ENCODE results near the gene ESPN.

The ESPN gene

DNA sequence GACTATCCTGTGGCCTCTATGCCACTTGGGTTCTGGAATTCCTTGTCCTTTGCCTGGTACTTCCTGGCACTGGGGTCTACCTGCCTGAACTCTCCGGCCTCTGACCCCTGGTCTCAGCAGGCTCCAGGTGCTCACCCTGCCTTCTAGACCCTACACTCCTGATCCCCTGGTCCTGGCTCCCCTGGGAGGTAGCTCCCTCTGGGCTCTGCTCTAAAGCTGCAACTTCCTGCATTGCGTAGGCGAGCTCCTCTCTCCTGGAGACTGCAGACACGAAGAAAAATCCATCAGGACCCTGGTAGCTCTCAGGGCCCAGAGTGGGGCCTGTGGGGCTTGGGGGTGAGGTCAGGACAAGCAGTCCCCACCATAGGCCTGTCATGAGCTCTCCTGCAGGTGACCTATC lies 74.7 kb downstream of the ESPN start:
- H3K4me3 ChIP-seq (ENCODE audit: low read depth, low read length), result no peak overlapping the region
- no peaks in the 10 kb centered on the region for H3K9me3 ChIP-seq (ENCODE audit: severe bottlenecking)
- no peak for DNase-seq
- H3K27ac ChIP-seq, result no peak overlapping the region
- H3K27me3 ChIP-seq (ENCODE audit: insufficient read depth, low read depth, severe bottlenecking), result no peaks in the 10 kb centered on the region
- TF ChIP-seq, protein P1, sequence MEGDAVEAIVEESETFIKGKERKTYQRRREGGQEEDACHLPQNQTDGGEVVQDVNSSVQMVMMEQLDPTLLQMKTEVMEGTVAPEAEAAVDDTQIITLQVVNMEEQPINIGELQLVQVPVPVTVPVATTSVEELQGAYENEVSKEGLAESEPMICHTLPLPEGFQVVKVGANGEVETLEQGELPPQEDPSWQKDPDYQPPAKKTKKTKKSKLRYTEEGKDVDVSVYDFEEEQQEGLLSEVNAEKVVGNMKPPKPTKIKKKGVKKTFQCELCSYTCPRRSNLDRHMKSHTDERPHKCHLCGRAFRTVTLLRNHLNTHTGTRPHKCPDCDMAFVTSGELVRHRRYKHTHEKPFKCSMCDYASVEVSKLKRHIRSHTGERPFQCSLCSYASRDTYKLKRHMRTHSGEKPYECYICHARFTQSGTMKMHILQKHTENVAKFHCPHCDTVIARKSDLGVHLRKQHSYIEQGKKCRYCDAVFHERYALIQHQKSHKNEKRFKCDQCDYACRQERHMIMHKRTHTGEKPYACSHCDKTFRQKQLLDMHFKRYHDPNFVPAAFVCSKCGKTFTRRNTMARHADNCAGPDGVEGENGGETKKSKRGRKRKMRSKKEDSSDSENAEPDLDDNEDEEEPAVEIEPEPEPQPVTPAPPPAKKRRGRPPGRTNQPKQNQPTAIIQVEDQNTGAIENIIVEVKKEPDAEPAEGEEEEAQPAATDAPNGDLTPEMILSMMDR (IDR thresholded peaks at IDR 0.05; ENCODE audit: low read depth, low read length), result no peak
- H3K36me3 ChIP-seq, result no peaks in the 10 kb centered on the region

DNA sequence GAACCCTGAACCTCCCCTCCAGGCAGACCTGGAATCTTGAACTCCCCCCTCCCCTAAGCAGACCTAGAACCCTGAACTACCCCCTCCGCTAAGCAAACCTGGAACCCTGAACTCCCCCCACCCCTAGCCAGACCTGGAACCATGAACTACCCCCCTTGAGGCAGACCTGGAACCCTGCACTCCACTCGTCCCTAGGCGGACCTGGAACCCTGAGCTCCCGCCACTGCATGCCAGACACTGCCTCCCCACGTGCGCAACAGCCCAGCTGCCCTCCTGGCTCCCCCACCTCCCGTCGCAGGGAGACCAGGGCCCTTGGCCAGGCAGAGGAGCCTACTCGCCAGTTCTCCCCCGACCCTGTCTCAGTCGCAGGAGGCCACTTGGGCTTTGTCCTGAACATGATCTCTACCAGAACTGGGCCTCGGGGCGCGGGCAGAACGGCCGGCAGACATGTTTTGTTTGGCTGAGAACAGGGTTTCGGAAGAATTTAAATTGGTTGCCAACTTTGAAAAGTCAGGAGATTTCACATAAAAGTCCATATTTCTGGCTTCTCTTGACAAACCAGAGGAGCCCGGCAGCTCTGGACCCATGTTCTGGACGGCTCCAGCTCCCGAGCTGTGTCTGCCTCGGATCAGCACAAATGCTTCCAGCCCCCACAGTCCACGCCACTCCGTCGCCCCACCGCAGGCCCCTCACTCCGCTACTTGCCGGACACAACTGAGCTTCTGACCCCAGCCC lies 76.1 kb downstream of the ESPN start:
- no peaks in the 10 kb centered on the region for H3K36me3 ChIP-seq

DNA sequence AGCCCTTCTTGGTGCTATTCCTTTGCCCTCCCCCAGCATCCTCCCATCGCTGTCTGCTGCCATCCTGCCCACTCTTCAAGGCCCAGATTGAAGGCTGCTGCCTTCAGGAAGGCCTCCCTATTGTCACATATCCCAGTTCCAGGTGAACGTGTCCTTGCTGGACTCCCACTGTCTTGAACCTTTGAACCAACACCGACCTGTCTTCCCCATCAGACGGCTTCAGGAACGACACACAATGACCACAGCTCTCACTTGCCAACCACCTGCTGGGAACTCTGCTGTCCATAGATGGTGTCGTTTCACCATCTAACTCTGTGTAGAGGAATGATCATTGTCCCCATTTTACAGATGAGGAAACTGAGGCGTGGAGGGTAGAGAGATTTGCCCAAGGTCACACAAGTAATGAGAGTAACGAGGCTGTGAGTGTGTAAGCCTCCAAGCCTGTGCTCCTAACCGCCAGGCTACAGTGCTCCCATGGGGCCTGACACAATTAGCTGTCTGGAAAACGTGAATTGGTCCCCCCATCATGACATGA lies 76.8 kb downstream of the ESPN start:
- H3K27ac ChIP-seq, result no peak overlapping the region
- no peak overlapping the region for H3K4me3 ChIP-seq (ENCODE audit: low read depth, low read length)
- TF ChIP-seq, protein P1 (IDR thresholded peaks at IDR 0.05; ENCODE audit: low read depth, low read length), result no peak
- H3K9me3 ChIP-seq (ENCODE audit: severe bottlenecking), result no peaks in the 10 kb centered on the region
- no peaks in the 10 kb centered on the region for H3K27me3 ChIP-seq (ENCODE audit: insufficient read depth, low read depth, severe bottlenecking)
- no peak for DNase-seq
- H3K36me3 ChIP-seq, result no peaks in the 10 kb centered on the region

More for the DNA sequence above, 76.1 kb downstream of the ESPN start:
- Histone ChIP-seq H3K27ac (no peak overlapping the region), H3K4me3 (ENCODE audit: low read depth, low read length) (no peak overlapping the region), H3K9me3 (ENCODE audit: severe bottlenecking) (no peaks in the 10 kb centered on the region), H3K27me3 (ENCODE audit: insufficient read depth, low read depth, severe bottlenecking) (no peaks in the 10 kb centered on the region)
- DNase-seq, result no peak
- TF ChIP-seq, protein P1 (IDR thresholded peaks at IDR 0.05; ENCODE audit: low read depth, low read length), result no peak

DNA sequence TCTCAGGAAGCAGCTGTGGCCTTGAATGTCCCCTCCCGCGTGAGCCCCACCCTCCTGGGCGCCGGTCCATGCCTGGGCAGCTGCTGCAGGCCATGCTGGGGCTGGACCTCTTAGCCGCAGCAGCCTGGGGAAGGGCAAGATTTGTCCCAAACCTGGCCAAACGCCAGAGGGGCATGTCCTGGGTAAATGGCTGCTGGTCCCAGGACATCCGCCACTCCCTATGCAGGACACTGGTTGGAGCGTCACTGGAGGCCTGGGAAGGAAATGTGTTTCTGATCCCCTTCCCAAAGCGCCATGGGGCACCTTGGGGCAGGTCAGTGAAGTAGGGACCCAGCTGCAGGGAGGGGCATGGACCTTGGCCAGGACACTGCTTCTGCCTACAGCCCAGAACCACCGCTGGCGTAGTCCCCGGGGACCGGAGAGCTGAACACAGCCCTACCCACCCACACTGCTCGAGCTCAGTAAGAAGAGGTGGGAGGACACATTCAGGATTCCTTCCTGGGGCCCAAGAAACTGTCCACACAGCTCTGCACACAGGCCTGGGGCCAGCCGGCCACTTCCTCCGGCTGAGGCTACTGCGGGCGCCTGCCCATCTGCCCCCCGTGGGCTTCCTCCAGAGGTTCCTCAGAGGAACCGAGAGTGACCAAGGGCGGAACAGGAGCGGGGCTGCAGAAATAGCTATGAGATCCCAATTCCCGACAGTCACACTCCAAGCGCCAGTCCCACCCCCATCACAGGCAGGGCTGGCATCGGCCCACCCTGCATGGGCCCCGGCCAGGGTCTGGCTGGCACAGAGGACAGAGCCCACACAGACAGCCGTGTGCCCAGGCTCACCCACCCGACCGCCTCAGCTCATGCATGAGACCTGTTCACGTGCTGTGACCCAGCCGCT lies 77.7 kb downstream of the ESPN start:
- H3K27me3 ChIP-seq (ENCODE audit: insufficient read depth, low read depth, severe bottlenecking), result no peaks in the 10 kb centered on the region
- no peak overlapping the region for H3K4me3 ChIP-seq (ENCODE audit: low read depth, low read length)
- TF ChIP-seq, protein P1 (IDR thresholded peaks at IDR 0.05; ENCODE audit: low read depth, low read length), result no peak
- no peaks in the 10 kb centered on the region for H3K36me3 ChIP-seq
- no peak for DNase-seq
- H3K9me3 ChIP-seq (ENCODE audit: severe bottlenecking), result no peaks in the 10 kb centered on the region
- H3K27ac ChIP-seq, result no peak overlapping the region

DNA sequence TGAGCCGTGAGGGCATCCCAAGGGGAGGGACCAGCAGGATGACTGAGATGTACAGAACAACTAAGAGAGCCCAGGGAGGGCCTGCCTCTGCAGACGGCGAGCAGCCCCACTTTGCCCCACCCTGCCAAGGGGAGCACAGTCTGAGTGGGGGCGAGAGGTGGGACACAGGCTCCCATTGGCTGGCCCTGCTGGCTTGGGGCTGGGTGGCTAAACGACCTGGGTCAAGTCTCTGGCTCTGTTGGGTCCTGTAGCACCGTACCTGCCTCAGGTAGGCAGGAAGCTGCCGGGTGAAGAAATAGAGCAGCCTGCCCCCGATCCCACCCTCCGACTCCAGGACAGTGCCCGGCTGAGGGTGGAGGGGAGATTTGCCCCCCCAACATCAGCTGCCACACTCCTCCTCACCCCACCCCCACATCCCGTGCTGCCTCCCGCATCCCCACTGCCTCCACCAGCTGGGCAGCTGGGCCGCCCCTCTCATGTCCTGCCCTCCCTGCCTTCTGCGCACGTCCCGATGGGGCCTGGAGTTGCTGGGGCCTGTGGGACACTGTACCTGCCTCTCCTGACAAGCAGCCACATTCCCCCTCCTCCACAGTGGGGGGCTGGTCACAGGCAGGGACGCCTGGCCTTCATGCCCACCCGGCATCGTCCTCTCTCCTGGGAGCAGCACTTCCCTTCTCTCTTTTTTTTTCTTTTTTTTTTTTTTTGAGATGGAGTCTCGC lies 79.5 kb downstream of the ESPN start:
- TF ChIP-seq, protein P1 (IDR thresholded peaks at IDR 0.05; ENCODE audit: low read depth, low read length), result no peak
- H3K36me3 ChIP-seq, result no peaks in the 10 kb centered on the region
- no peak overlapping the region for H3K4me3 ChIP-seq (ENCODE audit: low read depth, low read length)
- H3K27ac ChIP-seq, result no peak overlapping the region
- H3K27me3 ChIP-seq (ENCODE audit: insufficient read depth, low read depth, severe bottlenecking), result no peaks in the 10 kb centered on the region
- no peak for DNase-seq
- no peaks in the 10 kb centered on the region for H3K9me3 ChIP-seq (ENCODE audit: severe bottlenecking)
